OCI-LY7 (cell line): ENCODE results near the gene PEPD.

Experiments
- EZH2phosphoT487 ChIP-seq: fragments of 200-600 bp; sonication (generic); IDR thresholded peaks from 2 replicates; pipeline ENCODE4 v1.6.1; 2018; ENCODE audit warnings: low read depth, borderline replicate concordance, mild to moderate bottlenecking, mixed run types, antibody characterized with exemption, low read length, moderate library complexity, mixed read lengths
- TF ChIP-seq, protein P1 (sequence below): fragments of 200-600 bp; sonication (generic); conservative IDR thresholded peaks from 2 replicates; pipeline ENCODE4 v1.5.1; 2014; ENCODE audit warnings: mild to moderate bottlenecking, antibody characterized with exemption, low read length, moderate library complexity, mixed read lengths

DNA sequence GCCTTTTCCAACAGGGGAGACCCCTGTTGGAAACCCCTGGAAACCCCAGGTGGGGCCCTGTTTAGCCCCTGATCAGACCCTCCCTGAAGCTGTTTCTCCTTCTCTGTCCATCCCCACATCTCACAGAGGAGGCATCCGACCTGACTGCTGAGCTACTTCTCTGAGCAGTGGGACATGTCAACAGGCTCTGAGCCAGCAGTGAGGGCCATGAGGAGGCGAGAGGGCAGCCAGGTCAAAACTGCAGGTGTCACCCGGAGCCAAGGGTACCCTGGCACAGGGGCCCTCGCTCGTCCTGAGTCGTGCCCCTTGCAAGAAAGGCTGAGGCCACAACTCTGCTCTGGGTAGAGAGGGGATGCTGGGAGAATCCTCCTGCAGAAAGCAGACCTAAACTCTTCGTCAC is 13.6 kb downstream of the PEPD start:
- TF ChIP-seq, protein P1, sequence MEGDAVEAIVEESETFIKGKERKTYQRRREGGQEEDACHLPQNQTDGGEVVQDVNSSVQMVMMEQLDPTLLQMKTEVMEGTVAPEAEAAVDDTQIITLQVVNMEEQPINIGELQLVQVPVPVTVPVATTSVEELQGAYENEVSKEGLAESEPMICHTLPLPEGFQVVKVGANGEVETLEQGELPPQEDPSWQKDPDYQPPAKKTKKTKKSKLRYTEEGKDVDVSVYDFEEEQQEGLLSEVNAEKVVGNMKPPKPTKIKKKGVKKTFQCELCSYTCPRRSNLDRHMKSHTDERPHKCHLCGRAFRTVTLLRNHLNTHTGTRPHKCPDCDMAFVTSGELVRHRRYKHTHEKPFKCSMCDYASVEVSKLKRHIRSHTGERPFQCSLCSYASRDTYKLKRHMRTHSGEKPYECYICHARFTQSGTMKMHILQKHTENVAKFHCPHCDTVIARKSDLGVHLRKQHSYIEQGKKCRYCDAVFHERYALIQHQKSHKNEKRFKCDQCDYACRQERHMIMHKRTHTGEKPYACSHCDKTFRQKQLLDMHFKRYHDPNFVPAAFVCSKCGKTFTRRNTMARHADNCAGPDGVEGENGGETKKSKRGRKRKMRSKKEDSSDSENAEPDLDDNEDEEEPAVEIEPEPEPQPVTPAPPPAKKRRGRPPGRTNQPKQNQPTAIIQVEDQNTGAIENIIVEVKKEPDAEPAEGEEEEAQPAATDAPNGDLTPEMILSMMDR = no peak
- no peak for TF ChIP-seq EZH2phosphoT487
